ENCODE results near the gene CES5A.
"Not testable (repeated sequence)": the region's sequence is repeated elsewhere in the genome, so short reads cannot be mapped to it uniquely, and the experiment has no call there.

The CES5A gene

GRCh38 chr16:55825115-55825728 lies 50.0 kb downstream of the CES5A start:
- no peak for DNase-seq

GRCh38 chr16:55824473-55825000 lies 50.6 kb downstream of the CES5A start:
- DNase-seq = no peak

- no peak for DNase-seq
These were observed 52.8 kb downstream of the CES5A start for GRCh38 chr16:55822280-55822810.

GRCh38 chr16:55821210-55821609 lies 54.0 kb downstream of the CES5A start:
- DNase-seq = no peak

GRCh38 chr16:55820615-55821014 lies 54.6 kb downstream of the CES5A start:
- no peak for DNase-seq

- DNase-seq = no peak
These were observed 57.8 kb downstream of the CES5A start for GRCh38 chr16:55817236-55817912.

- not testable (repeated sequence) for DNase-seq
These were observed 59.0 kb downstream of the CES5A start for GRCh38 chr16:55816222-55816621.

GRCh38 chr16:55815320-55815719 lies 59.9 kb downstream of the CES5A start:
- no peak for DNase-seq

- not testable (repeated sequence) for DNase-seq
These were observed 61.0 kb downstream of the CES5A start for GRCh38 chr16:55814174-55814573.

GRCh38 chr16:55813730-55814129 lies 61.4 kb downstream of the CES5A start:
- DNase-seq = not testable (repeated sequence)

GRCh38 chr16:55812951-55813350 lies 62.2 kb downstream of the CES5A start:
- no peak for DNase-seq

GRCh38 chr16:55811811-55812210 lies 63.4 kb downstream of the CES5A start:
- no peak for DNase-seq

GRCh38 chr16:55810451-55810961 lies 64.7 kb downstream of the CES5A start:
- DNase-seq = no peak

GRCh38 chr16:55809851-55810250 lies 65.3 kb downstream of the CES5A start:
- DNase-seq = no peak

GRCh38 chr16:55809386-55809785 lies 65.8 kb downstream of the CES5A start:
- no peak for DNase-seq

- not testable (repeated sequence) for DNase-seq
These were observed 66.9 kb downstream of the CES5A start for GRCh38 chr16:55808286-55808685.

- DNase-seq = not testable (repeated sequence)
These were observed 70.1 kb downstream of the CES5A start for GRCh38 chr16:55805104-55805503.

- DNase-seq = not testable (repeated sequence)
These were observed 71.5 kb downstream of the CES5A start for GRCh38 chr16:55803681-55804080.

All from activated naive CD4-positive, alpha-beta T cell treated with Interleukin-2 at 50 U/mL for 16 hours (primary cell).